ENCODE data around the gene SYNE2.
"Not testable (repeated sequence)": the region's sequence is repeated elsewhere in the genome, so short reads cannot be mapped to it uniquely, and the experiment has no call there.

The SYNE2 gene

DNA sequence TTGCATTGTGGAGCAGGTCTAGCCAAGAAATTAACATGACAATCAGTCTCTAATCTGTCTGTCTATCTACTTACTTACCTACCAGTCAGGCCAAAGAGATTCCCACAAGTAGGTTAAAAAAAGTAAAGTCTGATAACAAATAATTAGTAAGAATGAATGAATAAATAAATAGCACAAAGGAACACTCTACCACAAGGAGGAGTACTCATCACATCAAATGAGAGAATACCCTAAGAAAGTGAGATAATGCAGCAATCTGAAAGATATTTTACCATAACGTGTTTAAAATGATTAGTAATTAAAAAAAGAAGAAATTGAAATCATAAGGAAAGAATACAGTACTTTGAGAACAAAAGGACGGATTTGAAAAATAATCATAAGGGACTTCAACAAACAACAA is 187.2 kb downstream of the SYNE2 start:
- DNase-seq: no peak

DNA sequence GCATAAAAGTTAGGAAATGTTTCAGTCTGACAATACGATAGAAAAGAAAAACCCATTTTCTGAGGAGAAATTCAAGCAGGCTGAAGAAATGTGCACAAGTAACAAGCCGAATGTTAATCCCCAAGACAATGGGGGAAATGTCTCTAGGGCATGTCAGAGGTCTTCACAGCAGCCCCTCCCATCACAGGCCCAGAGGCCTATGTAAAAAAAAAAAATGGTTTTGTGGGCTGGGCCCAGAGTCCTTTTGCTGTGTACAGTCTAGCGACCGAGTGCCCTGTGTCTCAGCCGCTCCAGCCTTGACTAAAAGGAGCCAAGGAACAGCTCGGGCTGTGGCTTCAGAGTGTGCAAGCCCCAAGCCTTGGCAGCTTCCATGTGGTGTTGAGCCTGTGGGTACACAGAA is 190.5 kb downstream of the SYNE2 start:
- DNase-seq: not testable (repeated sequence)

DNA sequence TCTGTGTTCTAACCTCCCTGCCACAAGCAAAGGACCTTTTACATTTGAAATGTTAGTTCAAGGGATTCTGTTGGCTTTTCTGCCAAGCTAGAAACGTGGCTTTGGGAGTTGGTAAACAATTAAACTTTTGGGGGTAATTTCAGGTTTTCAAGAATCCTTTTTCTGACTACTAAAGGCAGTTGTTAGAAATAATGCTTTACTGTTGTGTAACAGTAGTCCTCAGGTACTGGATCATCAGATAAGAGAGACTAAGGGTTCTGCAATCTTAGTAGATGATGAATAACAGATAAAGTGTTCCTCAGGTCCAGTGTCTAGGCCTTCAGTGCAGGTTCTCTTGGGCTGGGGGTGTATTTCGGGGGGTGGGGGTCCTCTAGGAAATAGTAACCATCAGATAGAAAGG is 192.3 kb downstream of the SYNE2 start:
- DNase-seq: no peak

DNA sequence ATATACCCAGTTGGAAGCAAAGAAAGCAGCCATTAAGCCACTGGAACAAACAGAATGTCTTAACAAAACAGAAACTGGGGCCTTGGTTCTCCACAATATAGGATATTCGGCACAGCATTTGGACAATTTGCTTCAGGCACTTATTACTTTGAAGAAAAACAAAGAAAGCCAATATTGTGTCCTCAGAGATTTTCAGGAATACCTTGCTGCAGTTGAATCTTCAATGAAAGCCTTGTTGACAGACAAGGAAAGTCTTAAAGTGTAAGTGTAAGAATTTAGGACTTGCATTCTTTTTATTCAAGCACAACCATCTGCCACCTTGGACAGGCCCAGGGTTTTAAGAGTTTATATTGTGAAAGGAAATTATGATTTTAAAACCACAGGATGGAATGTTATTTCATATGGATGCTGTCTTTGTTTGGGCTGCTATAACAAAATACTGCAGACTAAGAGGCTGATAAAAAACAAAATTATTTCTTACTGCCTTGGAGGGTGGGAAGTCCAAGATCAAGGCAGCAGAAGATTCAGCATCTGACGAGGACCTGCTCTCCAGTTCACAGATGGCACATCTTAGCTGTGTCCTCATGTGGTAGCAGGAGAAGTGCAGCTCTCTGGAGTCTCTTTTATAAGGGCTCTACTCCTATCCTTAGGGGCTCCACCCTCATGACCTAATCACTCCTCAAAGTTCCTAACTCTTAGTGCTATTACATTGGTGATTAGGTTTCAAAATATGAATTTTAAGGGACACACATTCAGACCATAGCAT is 197.0 kb downstream of the SYNE2 start:
- DNase-seq: no peak

DNA sequence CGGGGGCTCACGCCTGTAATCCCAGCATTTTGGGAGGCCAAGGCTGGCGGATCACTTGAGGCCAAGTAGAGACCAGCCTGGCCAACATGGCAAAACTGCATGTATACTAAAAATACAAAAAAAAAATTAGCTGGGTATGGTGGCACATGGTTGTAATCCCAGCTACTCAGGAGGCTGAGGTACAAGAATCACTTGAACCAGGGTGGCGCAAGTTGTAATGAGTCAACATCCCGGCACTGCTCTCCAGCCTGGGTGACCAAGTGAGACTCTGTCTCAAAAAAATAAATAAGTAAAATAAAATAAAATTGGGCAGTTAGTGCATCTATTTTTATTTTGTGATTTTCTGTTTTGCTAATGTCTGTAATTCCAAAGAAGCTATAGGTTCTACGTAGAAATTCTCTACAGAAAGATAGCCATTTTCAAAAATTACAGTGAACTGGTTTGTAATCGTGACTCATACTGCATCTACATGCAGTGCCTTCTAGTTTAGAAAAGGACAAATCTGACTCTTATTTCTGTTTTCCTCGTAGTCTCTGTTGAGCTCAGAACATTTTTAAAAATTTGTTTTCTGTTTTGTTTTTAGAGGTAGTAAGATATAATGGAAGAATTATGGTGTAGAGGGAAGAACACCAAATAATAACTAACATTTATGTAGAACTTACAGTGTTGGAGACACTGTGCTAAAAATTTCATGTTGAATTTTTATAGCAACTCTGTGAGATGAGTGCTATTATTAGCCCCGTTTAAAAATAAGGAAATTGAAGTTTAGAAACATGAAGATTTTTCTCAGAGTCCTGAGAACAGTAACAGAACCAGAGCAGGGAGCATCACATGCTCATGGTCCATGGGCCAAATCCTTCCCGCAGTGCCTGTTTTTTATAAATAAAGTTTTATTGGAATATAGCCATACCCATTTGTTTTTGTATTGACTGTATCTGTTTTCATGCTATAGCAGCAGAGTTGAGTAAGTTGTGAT is 201.2 kb downstream of the SYNE2 start:
- no peak for DNase-seq

DNA sequence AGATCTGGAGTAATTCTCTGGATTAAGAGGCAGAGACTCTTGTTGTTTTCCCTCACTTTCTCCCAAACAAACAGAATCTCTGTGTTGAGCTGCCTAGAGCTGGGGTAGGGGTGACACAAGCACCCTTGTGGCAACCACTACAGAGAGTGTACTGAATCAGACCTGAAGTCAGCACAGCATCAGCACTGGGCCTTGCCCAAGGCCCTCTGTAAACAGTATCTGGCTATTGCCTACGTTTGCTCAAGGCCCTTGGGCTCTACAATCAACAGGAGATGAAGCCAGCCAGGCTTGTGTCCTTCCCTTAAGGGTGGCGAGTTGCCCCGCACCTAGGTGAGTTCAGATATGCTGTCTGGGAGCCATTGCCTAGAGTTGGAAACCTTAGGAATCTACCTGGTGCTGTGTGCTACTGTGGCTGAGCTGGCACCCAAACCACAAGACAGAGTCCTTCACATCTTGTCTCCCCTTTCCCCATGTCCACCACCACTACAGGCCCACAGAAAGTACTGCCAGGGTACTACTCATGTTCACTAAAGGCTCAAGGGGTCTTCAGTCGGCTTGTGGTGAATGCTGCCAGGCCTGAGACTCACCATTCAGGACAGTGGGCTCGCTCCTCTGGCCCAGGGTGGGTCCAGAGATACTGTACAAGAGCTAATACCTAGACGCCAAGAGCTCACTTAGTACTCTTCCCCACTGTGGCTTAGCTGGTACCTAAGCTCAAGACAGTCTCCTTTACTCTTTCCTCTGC is 206.8 kb downstream of the SYNE2 start:
- DNase-seq: no peak

DNA sequence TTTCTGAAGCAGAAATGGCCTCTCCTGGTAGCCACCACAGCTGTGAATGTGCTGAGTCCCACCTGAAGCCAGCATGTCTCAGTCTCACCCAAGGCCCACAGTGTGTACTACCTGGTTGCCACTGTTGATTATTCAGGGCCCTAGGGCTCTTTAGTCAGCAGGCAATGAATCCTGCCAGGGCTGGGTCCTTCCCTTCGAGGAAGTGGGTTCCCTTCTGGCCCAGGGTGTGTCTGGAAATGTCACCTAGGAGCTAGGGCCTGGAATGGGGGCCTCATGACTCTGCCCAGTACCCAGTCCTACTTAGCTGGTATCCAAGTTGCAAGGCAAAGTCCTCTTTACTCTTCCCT is 207.4 kb downstream of the SYNE2 start:
- no peak for DNase-seq

DNA sequence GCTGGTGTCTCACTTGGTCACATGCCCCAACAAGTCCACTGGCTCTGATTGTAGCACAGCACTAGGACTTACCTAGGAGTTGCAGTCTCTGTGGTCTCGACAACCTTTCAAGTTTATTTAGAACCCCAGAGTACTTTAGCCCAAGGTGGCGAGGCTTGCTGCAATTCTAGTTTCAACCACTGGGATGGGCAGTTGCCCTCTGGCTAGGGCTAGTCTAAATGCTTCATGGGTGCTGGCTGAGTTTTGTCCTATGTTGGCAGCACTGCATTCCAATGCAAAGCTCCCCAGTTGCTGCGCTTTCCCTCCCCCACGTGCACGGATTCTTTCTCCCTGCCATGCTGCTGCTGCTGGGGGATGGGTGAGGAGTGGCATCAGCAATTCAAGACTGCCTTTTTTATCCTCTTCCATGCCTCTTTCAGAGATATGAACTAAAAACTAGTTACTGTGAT is 207.9 kb downstream of the SYNE2 start:
- DNase-seq: no peak

DNA sequence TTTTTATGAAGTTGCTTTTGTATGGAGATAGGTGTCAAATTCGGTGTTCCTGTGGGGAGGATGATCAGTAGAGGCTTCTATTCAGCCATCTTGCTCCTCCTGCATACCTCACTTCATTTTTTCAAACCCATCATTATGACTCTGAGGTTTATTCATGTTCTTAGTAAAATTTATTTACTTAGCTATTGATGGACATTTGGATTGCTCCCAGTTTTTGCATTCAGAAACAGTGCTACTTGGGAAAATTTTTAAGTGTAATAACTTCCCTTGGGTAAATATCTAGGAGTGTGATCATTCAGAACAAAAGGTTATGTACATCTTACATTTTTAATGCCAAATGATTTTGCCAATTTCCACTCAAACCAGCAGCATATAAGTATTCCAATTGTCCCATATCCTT is 208.3 kb downstream of the SYNE2 start:
- no peak for DNase-seq

DNA sequence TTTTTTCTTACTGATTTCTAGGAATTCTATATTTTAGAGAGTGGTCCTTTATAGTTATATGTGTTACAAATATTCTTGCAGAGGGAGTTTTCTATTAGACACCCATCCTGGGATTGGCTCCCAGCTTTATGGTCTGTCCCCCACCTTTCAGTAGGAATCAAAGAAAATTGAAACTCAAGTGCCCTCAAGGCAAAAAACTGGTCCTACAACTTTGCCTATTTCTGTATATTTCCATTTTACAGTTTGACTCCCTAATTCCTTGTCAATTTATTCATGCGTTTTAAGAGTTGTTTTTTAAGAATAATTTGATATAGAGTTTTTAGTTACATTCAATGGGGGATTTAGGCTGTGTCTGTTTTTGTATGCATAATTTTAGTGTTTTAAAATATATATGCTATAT is 208.9 kb downstream of the SYNE2 start:
- DNase-seq: no peak

DNA sequence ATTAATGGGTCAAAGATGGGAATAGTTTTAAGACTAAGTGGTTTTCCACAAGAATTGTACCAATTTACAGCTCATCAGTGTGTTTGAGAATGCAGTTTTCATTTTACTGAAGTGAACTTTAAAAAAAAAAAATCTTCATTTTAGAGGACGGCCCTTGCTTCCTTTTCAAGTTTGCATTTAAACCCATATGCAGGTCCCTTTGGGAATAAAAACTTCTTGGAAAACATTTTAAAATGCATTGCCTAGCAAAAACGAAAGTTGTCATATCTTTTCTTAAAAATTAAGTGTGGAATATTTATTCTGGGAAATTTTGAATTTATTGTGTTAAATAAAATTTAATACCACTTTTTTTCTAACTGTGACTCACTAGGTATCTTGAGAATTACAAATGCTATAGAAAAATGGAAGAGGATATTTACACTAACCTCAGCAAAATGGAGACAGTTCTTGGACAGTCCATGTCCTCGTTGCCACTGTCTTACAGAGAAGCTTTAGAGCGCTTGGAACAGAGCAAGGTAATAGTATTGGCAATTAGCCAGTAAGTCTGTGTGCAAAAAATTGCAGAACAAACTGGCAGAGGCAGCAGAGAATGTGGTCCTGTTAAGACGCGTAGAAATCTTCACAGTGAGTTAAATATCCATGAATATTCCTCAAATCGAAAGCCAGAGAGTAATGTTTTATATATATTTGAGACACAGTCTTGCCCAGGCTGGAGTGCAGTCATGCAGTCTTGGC is 209.7 kb downstream of the SYNE2 start:
- no peak for DNase-seq

DNA sequence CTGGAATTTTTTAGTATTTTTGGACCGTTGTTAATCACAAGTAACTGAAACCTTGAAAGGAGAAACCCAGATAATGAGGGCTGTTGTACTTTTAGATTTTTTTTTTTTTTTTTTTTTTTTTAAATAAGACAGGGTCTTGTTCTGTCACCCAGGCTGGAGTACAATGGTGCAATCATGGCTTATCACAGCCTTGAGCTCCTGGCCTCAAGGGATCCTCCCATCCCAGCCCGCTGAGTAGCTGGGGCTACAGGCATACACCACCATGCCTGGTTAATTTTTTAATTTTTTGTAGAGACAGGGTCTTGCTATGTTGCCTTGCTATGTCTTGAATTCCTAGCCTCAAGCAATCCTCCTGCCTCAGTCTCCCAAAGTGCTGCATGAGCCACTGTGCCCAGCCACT is 211.6 kb downstream of the SYNE2 start:
- no peak for DNase-seq

DNA sequence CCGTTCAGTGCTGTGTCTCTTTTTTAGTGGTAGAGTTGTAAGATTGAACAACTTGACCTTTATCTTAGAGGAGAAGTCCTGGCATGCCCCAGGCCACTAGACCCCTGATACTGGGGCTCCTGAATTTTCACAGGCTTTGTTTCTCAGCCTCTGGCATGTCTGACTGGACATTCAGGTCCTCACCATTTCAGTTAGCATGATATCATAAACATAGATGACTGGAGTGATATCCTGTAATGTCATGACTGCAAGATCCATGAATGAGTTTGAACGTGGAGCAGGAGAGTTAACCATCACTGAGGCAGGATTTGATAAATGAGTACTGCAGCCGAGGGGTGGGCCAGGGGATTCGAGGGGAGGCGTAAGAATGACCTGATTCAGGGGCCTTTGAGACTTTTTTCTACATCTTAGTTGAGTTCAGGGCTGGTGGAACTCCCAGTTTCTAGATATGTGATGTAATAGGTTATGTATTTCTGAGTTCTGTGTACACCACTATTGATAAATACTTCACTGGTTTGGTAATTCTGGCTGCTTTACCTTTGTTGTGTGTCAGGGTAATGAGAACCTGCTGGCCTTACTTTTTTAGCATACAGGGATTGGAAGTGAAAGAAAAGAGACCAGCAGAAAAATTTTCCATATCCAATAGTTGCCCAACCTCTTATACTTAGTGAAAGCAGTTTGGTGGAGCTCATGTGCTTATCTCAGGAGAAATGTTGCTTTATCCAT is 217.0 kb downstream of the SYNE2 start:
- no peak for DNase-seq

DNA sequence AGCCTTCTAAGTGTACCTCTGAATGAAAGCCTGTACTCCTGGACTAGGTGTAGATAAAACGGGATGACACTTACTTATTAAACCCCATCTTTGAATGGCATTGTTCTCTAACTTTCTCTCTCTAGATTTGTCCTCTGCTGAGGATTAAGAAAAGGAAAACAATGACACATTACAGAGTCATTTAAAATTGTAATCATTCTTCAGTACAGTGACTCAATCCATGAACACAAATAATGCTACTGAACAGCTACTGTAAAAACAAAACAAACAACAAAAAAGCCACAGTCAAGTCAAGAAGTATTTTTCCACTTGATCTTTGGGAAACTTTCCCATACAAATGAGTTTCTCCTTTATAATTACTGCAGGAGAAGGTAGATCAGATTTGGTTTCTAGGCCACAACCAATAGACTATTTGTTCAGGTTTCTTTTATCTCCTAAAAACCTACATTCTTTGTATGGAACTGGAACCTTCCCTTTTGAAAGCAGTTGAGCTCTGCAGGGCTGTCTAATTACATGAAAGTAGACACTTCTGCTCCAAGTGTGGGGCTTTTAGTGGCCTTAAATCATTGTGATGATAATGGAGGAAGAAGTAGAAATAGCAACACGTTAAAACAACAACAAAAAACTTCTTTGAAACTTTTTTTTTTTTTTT is 222.3 kb downstream of the SYNE2 start:
- no peak for DNase-seq

DNA sequence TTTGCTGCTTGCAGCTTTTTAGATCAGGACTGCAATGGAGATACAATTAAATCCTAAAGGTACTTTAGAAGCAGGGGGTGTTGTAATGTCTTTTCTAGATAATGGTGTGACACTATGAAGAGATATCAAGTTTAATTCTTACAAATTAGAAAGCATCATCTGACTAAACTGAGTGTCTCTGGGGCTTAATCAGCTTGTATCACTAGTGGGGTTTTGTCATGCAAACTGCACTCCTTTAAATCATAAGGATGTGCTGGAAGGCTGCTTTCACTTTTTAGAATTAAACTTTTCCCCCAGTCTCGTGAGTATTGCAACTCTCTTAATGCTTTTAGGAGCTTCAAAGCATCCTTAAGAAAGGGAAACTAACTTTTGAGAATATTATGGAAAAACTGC is 222.8 kb downstream of the SYNE2 start:
- DNase-seq: no peak

DNA sequence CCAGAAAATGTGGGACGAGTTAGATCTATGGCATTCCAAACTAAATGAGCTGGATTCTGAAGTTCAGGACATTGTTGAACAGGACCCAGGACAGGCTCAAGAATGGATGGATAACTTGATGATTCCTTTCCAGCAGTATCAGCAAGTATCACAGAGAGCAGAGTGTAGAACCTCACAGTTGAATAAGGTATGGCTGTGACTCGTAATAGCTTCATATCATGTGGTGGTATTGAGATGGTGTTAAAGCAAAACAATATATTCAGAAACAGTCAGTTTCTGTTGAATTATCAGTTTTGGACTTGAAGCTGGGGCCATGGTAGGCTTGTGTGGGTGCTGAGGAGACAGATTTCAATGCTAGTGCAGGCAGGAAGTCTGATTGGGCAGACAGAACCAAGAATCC is 227.6 kb downstream of the SYNE2 start:
- DNase-seq: no peak

DNA sequence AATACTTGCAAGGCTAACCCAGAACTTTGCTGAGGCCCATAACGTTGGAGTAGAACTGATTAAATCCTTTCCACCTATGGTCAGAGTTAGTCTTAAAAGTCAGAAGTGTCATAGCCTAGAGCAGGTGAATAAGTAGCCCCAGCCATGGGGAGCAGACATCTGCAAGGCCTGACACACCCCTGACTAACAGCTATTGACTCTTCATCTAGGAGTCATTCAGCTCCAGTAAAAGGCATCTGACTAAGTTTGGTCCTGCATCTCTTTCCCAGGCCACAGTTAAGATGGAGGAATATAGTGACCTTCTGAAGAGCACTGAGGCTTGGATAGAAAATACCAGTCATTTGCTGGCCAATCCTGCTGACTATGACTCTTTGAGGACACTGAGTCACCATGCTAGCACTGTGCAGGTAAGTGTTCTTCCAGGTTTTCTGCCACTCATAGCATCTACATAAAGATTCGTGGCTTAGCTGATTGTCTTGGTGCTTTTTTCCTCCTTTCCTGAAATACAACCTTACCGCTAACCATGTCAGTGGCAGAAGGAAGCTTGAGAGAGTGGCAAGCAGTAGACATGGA is 228.5 kb downstream of the SYNE2 start:
- no peak for DNase-seq

DNA sequence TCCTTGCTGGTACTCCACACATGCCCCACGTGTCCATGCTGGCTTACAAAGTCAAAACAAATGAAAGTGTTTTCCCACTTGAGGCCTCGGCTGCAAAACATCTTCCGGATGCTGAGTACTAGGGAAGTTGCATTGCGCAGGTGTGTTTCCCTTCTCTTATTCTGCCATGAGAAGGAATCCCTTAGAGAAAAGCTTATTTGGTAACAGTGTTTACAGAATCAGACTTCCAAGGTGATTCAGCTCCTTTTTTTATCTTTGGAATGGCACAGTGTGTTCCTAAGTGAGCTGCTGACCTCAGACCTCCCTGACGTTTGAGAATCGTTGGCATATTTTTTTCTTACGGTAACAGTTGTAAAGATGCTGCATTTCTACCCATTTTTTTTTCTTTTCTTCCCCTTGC is 230.0 kb downstream of the SYNE2 start:
- no peak for DNase-seq

DNA sequence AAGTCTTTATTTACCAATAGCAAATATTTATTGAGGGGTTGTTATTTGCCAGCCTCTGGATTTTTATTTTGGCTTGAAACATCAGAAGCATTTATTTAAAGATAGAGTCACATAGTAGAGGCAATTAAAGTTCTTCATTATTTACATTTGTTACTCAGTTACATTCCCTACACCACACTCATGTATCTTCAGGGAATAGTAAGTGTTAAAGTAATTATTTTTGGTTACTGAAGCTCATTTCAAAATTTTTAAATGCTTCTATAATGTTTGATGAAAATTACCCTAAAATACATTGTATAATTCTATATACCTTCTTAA is 235.8 kb downstream of the SYNE2 start:
- DNase-seq: no peak

DNA sequence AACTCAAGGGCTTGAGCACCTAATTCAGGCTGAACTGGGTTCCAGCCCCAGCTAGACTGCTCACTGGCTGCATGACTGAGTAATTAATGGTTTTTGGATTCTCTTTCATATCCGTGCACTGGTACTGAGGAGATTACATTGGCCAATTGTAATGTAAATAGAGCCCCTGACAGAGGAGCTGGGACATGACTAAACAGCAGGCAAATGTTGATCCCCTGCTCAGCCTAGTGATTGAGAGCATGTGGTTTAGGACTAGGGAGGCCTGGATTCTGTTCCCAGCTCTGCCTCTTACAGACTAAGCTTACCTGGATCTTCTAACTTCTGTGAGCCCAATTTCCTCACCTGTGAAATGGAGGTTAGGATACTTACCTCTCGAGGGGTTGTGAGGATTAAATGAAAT is 237.1 kb downstream of the SYNE2 start:
- no peak for DNase-seq

DNA sequence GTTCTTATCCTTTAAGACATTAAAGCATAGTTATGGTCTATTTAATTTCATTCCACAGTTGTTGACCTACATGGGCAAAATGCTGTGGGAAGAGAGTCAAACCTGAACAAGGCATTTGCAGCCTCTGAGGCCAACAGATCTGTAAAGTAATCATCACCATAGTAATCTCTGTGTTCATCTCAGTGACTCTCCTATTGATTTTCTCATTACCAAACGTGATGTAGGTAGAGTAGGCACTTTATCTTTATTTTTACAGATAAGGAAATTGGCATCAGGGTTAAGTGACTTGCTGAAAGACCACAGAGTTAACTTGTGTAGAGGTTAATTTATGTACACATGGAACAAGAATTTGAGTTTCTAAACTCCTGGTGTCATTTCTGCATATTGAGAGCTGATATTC is 238.4 kb downstream of the SYNE2 start:
- no peak for DNase-seq

Data from KG1 (cell line).